GM18526 (cell line): ENCODE measurements around the gene MCM10.

Source experiments
- POLR2A ChIP-seq: IDR thresholded peaks from 3 replicates; pipeline ENCODE4 v1.6.1; 2011; ENCODE audit not compliant: insufficient read length; ENCODE audit errors: extremely low read depth

Gene MCM10

GRCh38 chr10:13224210-13224995, 63.0 kb downstream of the MCM10 start:
- no peak for TF ChIP-seq POLR2A

GRCh38 chr10:13225601-13226000, 64.2 kb downstream of the MCM10 start:
- no peak for TF ChIP-seq POLR2A

- TF ChIP-seq POLR2A = no peak
These were observed 65.7 kb downstream of the MCM10 start for GRCh38 chr10:13227031-13227430.

- TF ChIP-seq POLR2A = no peak
These were observed 69.8 kb downstream of the MCM10 start for GRCh38 chr10:13231190-13231589.

- TF ChIP-seq POLR2A = no peak
These were observed 70.5 kb downstream of the MCM10 start for GRCh38 chr10:13231808-13232207.

GRCh38 chr10:13233358-13233757, 72.0 kb downstream of the MCM10 start:
- no peak for TF ChIP-seq POLR2A

GRCh38 chr10:13234172-13234571, 72.8 kb downstream of the MCM10 start, which contains the start of gene UCMA:
Gene UCMA (minus strand): TSS chr10:13234374. CDS start chr10:13234258, 116 bp downstream.
- TF ChIP-seq POLR2A = no peak

- no peak for TF ChIP-seq POLR2A
These were observed 75.3 kb downstream of the MCM10 start for GRCh38 chr10:13236638-13237037.

- TF ChIP-seq POLR2A = no peak
These were observed 77.1 kb downstream of the MCM10 start for GRCh38 chr10:13238271-13239077.

- no peak for TF ChIP-seq POLR2A
These were observed 78.6 kb downstream of the MCM10 start for GRCh38 chr10:13239923-13240322.

- TF ChIP-seq POLR2A = no peak
These were observed 80.3 kb downstream of the MCM10 start for GRCh38 chr10:13241613-13242012.

- TF ChIP-seq POLR2A = no peak
These were observed 85.9 kb downstream of the MCM10 start for GRCh38 chr10:13247246-13247645.

GRCh38 chr10:13247784-13248183, 86.4 kb downstream of the MCM10 start:
- TF ChIP-seq POLR2A = no peak

- no peak for TF ChIP-seq POLR2A
These were observed 92.4 kb downstream of the MCM10 start for GRCh38 chr10:13253726-13254125.

- TF ChIP-seq POLR2A = no peak
These were observed 95.3 kb downstream of the MCM10 start for GRCh38 chr10:13256627-13257026.

GRCh38 chr10:13257621-13258140, 96.3 kb downstream of the MCM10 start:
- TF ChIP-seq POLR2A = no peak
